SIG-M5 treated with dmso at 0.1 percent for 504 hours (cell line): ENCODE measurements around the gene TTC7B.

Source experiments
- DNase-seq: peaks from one replicate; lab custom pipeline; 2025; ENCODE audit not compliant: unreplicated experiment; lab: John Stamatoyannopoulos, UW

The TTC7B gene

GRCh38 chr14:90579816-90580215 lies 236.4 kb downstream of the TTC7B start:
- no peak for DNase-seq

- DNase-seq: no peak
These were observed 237.1 kb downstream of the TTC7B start for GRCh38 chr14:90579088-90579487.

- DNase-seq: no peak
These were observed 237.8 kb downstream of the TTC7B start for GRCh38 chr14:90578283-90578985.

- no peak for DNase-seq
These were observed 238.5 kb downstream of the TTC7B start for GRCh38 chr14:90577661-90578282.

- no peak for DNase-seq
These were observed 239.1 kb downstream of the TTC7B start for GRCh38 chr14:90576981-90577660.

GRCh38 chr14:90576581-90576980 lies 239.6 kb downstream of the TTC7B start:
- DNase-seq: no peak

- DNase-seq: no peak
These were observed 240.4 kb downstream of the TTC7B start for GRCh38 chr14:90575781-90576180.

GRCh38 chr14:90575336-90575735 lies 240.9 kb downstream of the TTC7B start:
- DNase-seq: no peak

GRCh38 chr14:90574188-90575131 lies 241.8 kb downstream of the TTC7B start:
- no peak for DNase-seq

- no peak for DNase-seq
These were observed 242.7 kb downstream of the TTC7B start for GRCh38 chr14:90573385-90574105.

- no peak for DNase-seq
These were observed 243.6 kb downstream of the TTC7B start for GRCh38 chr14:90572441-90573150.

- no peak for DNase-seq
These were observed 244.9 kb downstream of the TTC7B start for GRCh38 chr14:90571149-90571947.

GRCh38 chr14:90570461-90570860 lies 245.8 kb downstream of the TTC7B start:
- DNase-seq: no peak

- no peak for DNase-seq
These were observed 246.4 kb downstream of the TTC7B start for GRCh38 chr14:90569606-90570387.

GRCh38 chr14:90569201-90569600 lies 247.0 kb downstream of the TTC7B start:
- no peak for DNase-seq

GRCh38 chr14:90568405-90568804 lies 247.8 kb downstream of the TTC7B start:
- DNase-seq: no peak

- DNase-seq: no peak
These were observed 248.2 kb downstream of the TTC7B start for GRCh38 chr14:90567991-90568390.

GRCh38 chr14:90567191-90567590 lies 249.0 kb downstream of the TTC7B start:
- no peak for DNase-seq
